HepG2 (cell line): ENCODE measurements around the gene CLPX. TPM values are rescaled to one million over a fixed set of nuclear protein-coding genes. Genes with fewer than 3 reads are reported as not detected.

Experiments used
- ATF3 ChIP-seq: sonication (generic); formaldehyde crosslinking; IDR thresholded peaks from 2 replicates; pipeline ENCODE4 v1.4.0; 2020; ENCODE audit warnings: missing genetic modification reagents
- CAMTA2 ChIP-seq: sonication (generic); formaldehyde crosslinking; IDR thresholded peaks from 2 replicates; pipeline ENCODE4 v1.4.0; 2020; ENCODE audit warnings: mild to moderate bottlenecking, missing genetic modification reagents, borderline replicate concordance
- CENPBD1 ChIP-seq: sonication (generic); formaldehyde crosslinking; IDR thresholded peaks from 2 replicates; pipeline ENCODE4 v1.8.0; 2022; ENCODE audit warnings: missing genetic modification reagents, low read depth, mild to moderate bottlenecking, borderline replicate concordance
- FOSL1 ChIP-seq: sonication (generic); formaldehyde crosslinking; IDR thresholded peaks from 2 replicates; pipeline ENCODE4 v1.9.0; 2021; ENCODE audit warnings: missing genetic modification reagents, borderline replicate concordance
- GABPA ChIP-seq, 2 experiments: IDR thresholded peaks; 2 replicates each; pipeline ENCODE4 v1.6.1; 2011 to 2016; ENCODE audit warnings: low read depth in 2 of 2, low read length in 1 of 2, missing biosample characterization in 1 of 2, missing genetic modification characterization in 1 of 2
- KDM3A ChIP-seq: IDR thresholded peaks from 2 replicates; pipeline ENCODE4 v1.6.1; 2018; ENCODE audit warnings: low read depth, missing compliant biosample characterization
- KDM5B ChIP-seq: sonication (generic); formaldehyde crosslinking; IDR thresholded peaks from 2 replicates; pipeline ENCODE4 v1.4.0; 2020; ENCODE audit warnings: missing genetic modification reagents, mild to moderate bottlenecking, borderline replicate concordance
- MEIS1 ChIP-seq: sonication (generic); formaldehyde crosslinking; IDR thresholded peaks from 2 replicates; pipeline ENCODE4 v1.9.0; 2021; ENCODE audit warnings: mild to moderate bottlenecking, missing genetic modification reagents, moderate library complexity, borderline replicate concordance
- PBX3 ChIP-seq: sonication (generic); formaldehyde crosslinking; IDR thresholded peaks from 2 replicates; pipeline ENCODE4 v1.8.1; 2023; ENCODE audit warnings: missing genetic modification reagents, inconsistent platforms, borderline replicate concordance
- STAT6 ChIP-seq: sonication (generic); formaldehyde crosslinking; IDR thresholded peaks from 2 replicates; pipeline ENCODE4 v1.4.0; 2020; ENCODE audit warnings: missing genetic modification reagents, mild to moderate bottlenecking, borderline replicate concordance
- TBP ChIP-seq: sonication (generic); formaldehyde crosslinking; IDR thresholded peaks from 2 replicates; pipeline ENCODE4 v1.5.0; 2020; ENCODE audit warnings: missing genetic modification reagents
- YEATS2 ChIP-seq: sonication (generic); formaldehyde crosslinking; IDR thresholded peaks from 2 replicates; pipeline ENCODE4 v1.4.0; 2020; ENCODE audit warnings: missing genetic modification reagents, borderline replicate concordance
- ZBTB33 ChIP-seq: sonication (generic); formaldehyde crosslinking; IDR thresholded peaks from 2 replicates; pipeline ENCODE4 v1.4.0; 2020; ENCODE audit warnings: missing genetic modification reagents
- ZMYM4 ChIP-seq: sonication (generic); formaldehyde crosslinking; IDR thresholded peaks from 2 replicates; pipeline ENCODE4 v1.8.1; 2023; ENCODE audit warnings: mild to moderate bottlenecking, missing genetic modification reagents
- ZNF501 ChIP-seq: sonication (generic); formaldehyde crosslinking; IDR thresholded peaks from 2 replicates; pipeline ENCODE4 v1.5.1; 2020; ENCODE audit warnings: mild to moderate bottlenecking, moderate library complexity, missing genetic modification reagents
- ZNF609 ChIP-seq: sonication (generic); formaldehyde crosslinking; IDR thresholded peaks from 2 replicates; pipeline ENCODE4 v1.4.0; 2020; ENCODE audit warnings: mild to moderate bottlenecking, missing genetic modification reagents, borderline replicate concordance
- polyA plus RNA-seq, 8 experiments: library from polyadenylated mRNA; depleted of rRNA in 3 of 8; stranded (reverse) in 7 of 8; unstranded in 1 of 8; fragments of >200 nt; fragmentation: Illumina TruSeq in 4 of 8; extraction: Trizol in 4 of 8; gene quantifications; 2 replicates each; pipeline versions ENCODE4 v1.2.1 to v1.2.3, GENCODE V29; 2011 to 2016; ENCODE audit warnings: low read depth in 4 of 8, missing spikeins in 1 of 8, mixed read lengths in 1 of 8; ENCODE audit not compliant: insufficient read depth in 1 of 8
- total RNA-seq, 5 experiments: library from RNA; depleted of rRNA; stranded (reverse); fragments of >200 nt; fragmentation: Illumina TruSeq; extraction: Trizol; gene quantifications; 2 replicates each; pipeline ENCODE4 v1.2.3, GENCODE V29; 2016; ENCODE audit warnings: low read depth in 1 of 5

The CLPX gene
- total and polyA plus RNA-seq, 2 of the 13 experiments (the other 11 are each of a cell fraction or from before 2014, with no cell fraction given) = 33.9 to 61.3 TPM

GRCh38 chr15:65101411-65101890, 83.7 kb downstream of the CLPX start (continued):
- TF ChIP-seq STAT6 (CRISPR knock-in tag) = no peak
- no peak for TF ChIP-seq PBX3 (CRISPR knock-in tag)
- no peak for TF ChIP-seq ZNF609 (CRISPR knock-in tag)
- TF ChIP-seq MEIS1 = no peak
- TF ChIP-seq KDM3A (CRISPR knock-in tag) = 0 out of 2 replicates have a peak, but pooled peaks have one; percentile 42
- no peak for TF ChIP-seq FOSL1 (CRISPR knock-in tag)
- TF ChIP-seq ZBTB33 (CRISPR knock-in tag) = 0 out of 2 replicates have a peak, but pooled peaks have one; percentile 7
- TF ChIP-seq TBP (CRISPR knock-in tag) = no peak
- no peak for TF ChIP-seq ATF3 (CRISPR knock-in tag)
- no peak for TF ChIP-seq CAMTA2 (CRISPR knock-in tag)
- no peak for TF ChIP-seq ZMYM4 (CRISPR knock-in tag)
- no peak for TF ChIP-seq KDM5B (CRISPR knock-in tag)
- TF ChIP-seq ZNF501 (CRISPR knock-in tag) = peak; percentile 35; the same call in 1 of the 2 replicates
- TF ChIP-seq GABPA (IDR thresholded peaks at IDR 0.05; ENCODE audit: low read depth, low read length) = no peak
- TF ChIP-seq GABPA (CRISPR knock-in tag; IDR thresholded peaks at IDR 0.05; ENCODE audit: low read depth) = no peak
- TF ChIP-seq YEATS2 (CRISPR knock-in tag) = no peak
- TF ChIP-seq CENPBD1 (CRISPR knock-in tag) = no peak
